ENCODE data around the gene ZNF580. TPM values are rescaled to one million over a fixed set of nuclear protein-coding genes. Genes with fewer than 3 reads are reported as not detected.

Gene ZNF580
- total and polyA plus RNA-seq, 9 of the 15 experiments (the other 6 are each of a cell fraction or from before 2014, with no cell fraction given) = 2.3 to 47.4 (median 6.0) TPM

- TSS peak; percentile 69 for BruUV-seq (replicated peaks)
- no peaks in the 10 kb centered on the region for H4K20me1 ChIP-seq (replicated peaks; ENCODE audit: control insufficient read depth, insufficient read depth, low read length)
- ATAC-seq = no peak
- in situ Hi-C loops (cut with MboI) (loop anchor here (5.0 to 25.0 kb wide), 4 partner anchors 177 to 761 kb away; partner anchors contain the start of genes FCAR, TNNT1 and ZSCAN5A), intact Hi-C loops (cut with micrococcal nuclease) (loop anchor here (10.0 kb wide), 1 partner anchor 491 kb away; the partner anchor contains the start of gene TNNT1)
- H3K4me1 ChIP-seq (replicated peaks in 1 of 2; ENCODE audit: control insufficient read depth in 2 of 2, insufficient read depth in 2 of 2, low read length in 2 of 2) = peaks cover 24 to 37% of the 10 kb centered on the region in 2 experiments
- no peaks in the 10 kb centered on the region for H3K9me1 ChIP-seq (ENCODE audit: control insufficient read depth, insufficient read depth, low read length)
- peak overlapping the region; percentile 98 for H3K4me2 ChIP-seq (ENCODE audit: insufficient read depth, low read length)
- 0% methylated on average over 9 of the region's 9 CpGs for WGBS (ENCODE audit: insufficient coverage, low coverage, missing lambda C conversion rate)
- ChIA-PET CTCF (ENCODE audit: low intra/inter-chr PET ratio) (interaction anchor here (1.0 kb wide), 1 partner anchor 12 kb away, joined by 4 read pairs; the partner anchor contains the start of gene CCDC106), POLR2A (interaction anchor here (0.8 to 1.8 kb wide), 5 partner anchors 9 to 131 kb away, joined by 3 to 18 read pairs (median 3); partner anchors contain the start of gene ZNF784)
- peak overlapping the region; percentile 88 for H3K4me3 ChIP-seq
- no peak for DNase-seq (ENCODE audit: extremely low read depth in 1 of 4, low spot score in 3 of 4)
- H3K9ac ChIP-seq (ENCODE audit: insufficient read depth in 1 of 2, low read depth in 2 of 2, low read length in 2 of 2) = peak overlapping the region; percentile 98
- H3K79me2 ChIP-seq (ENCODE audit: control insufficient read depth, insufficient read depth, low read length) = peaks cover 49% of the 10 kb centered on the region
- peaks cover 11% of the 10 kb centered on the region; the same call in 2 of the 3 replicates for H3K36me3 ChIP-seq (ENCODE audit: control insufficient read depth, insufficient read depth, low read length)
- peak overlapping the region; percentile 91 for H2AFZ ChIP-seq (ENCODE audit: low read depth, low read length)
- FAIRE-seq = no peak
- H3K27ac ChIP-seq (ENCODE audit: extremely low read depth, low read depth, low read length) = peak overlapping the region; percentile 92
- no peaks in the 10 kb centered on the region for H3K27me3 ChIP-seq (ENCODE audit: control insufficient read depth in 2 of 2, insufficient read depth in 2 of 2, low read length in 2 of 2)
- H3K9me3 ChIP-seq (replicated peaks; ENCODE audit: control insufficient read depth, insufficient read depth, low read depth, low read length) = 0 out of 2 replicates have a peak, but pooled peaks cover 2% of the 10 kb centered on the region
- 0 out of 2 replicates have a peak, but pooled peaks have one; percentile 88 for TF ChIP-seq MED1 (CRISPR knock-in tag; IDR thresholded peaks at IDR 0.05; ENCODE audit: borderline replicate concordance)
- TF ChIP-seq ZBTB9 (CRISPR knock-in tag; IDR thresholded peaks at IDR 0.05) = 0 out of 2 replicates have a peak, but pooled peaks have one; percentile 10
- TF ChIP-seq, protein P1, sequence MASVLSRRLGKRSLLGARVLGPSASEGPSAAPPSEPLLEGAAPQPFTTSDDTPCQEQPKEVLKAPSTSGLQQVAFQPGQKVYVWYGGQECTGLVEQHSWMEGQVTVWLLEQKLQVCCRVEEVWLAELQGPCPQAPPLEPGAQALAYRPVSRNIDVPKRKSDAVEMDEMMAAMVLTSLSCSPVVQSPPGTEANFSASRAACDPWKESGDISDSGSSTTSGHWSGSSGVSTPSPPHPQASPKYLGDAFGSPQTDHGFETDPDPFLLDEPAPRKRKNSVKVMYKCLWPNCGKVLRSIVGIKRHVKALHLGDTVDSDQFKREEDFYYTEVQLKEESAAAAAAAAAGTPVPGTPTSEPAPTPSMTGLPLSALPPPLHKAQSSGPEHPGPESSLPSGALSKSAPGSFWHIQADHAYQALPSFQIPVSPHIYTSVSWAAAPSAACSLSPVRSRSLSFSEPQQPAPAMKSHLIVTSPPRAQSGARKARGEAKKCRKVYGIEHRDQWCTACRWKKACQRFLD (CRISPR knock-in tag; IDR thresholded peaks at IDR 0.05) = 0 out of 2 replicates have a peak, but pooled peaks have one; percentile 37
- no peak for TF ChIP-seq STAT6 (CRISPR knock-in tag; IDR thresholded peaks at IDR 0.05)
- TF ChIP-seq ZFX (CRISPR knock-in tag; IDR thresholded peaks at IDR 0.05) = peak; percentile 55; the same call in 1 of the 2 replicates
- 0 out of 4 replicates have a peak, but pooled peaks of 1 of the 2 experiments have one; percentile 8 for TF ChIP-seq MLX (CRISPR knock-in tag; conservative IDR thresholded peaks at IDR 0.05)
- no peak for TF ChIP-seq CBFA2T2 (conservative IDR thresholded peaks at IDR 0.05)
- TF ChIP-seq RERE (CRISPR knock-in tag; IDR thresholded peaks at IDR 0.05; ENCODE audit: borderline replicate concordance) = 0 out of 2 replicates have a peak, but pooled peaks have one; percentile 18
Measured at GRCh38 chr19:55635334-55635717, 5.5 kb upstream of the ZNF580 start.
